ENCODE results near the gene OSTF1.

DNA sequence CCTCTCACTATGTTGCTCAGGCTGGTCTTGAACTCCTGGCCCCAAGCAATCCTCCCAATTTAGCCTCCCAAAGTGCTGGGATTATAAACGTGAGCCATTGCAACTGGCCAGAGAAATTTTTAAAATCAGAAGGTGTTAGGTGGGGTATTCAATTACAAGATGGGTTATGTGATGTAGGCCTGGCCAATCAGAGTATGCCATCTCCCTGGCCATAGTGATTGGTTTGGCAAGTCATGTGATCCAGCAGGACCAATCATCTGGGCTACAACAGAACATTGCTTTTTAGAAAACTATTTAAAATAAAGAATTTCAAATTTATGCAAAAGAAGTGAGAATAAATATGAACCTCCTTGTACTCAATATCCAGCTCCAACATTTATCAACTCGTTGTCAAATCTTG, 22.8 kb upstream of the OSTF1 start:
- TF ChIP-seq, protein P1, sequence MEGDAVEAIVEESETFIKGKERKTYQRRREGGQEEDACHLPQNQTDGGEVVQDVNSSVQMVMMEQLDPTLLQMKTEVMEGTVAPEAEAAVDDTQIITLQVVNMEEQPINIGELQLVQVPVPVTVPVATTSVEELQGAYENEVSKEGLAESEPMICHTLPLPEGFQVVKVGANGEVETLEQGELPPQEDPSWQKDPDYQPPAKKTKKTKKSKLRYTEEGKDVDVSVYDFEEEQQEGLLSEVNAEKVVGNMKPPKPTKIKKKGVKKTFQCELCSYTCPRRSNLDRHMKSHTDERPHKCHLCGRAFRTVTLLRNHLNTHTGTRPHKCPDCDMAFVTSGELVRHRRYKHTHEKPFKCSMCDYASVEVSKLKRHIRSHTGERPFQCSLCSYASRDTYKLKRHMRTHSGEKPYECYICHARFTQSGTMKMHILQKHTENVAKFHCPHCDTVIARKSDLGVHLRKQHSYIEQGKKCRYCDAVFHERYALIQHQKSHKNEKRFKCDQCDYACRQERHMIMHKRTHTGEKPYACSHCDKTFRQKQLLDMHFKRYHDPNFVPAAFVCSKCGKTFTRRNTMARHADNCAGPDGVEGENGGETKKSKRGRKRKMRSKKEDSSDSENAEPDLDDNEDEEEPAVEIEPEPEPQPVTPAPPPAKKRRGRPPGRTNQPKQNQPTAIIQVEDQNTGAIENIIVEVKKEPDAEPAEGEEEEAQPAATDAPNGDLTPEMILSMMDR (conservative IDR thresholded peaks at IDR 0.05 in 1 of 2, IDR thresholded peaks at IDR 0.05 in 1 of 2; ENCODE audit: extremely low read depth in 1 of 2, insufficient read depth in 1 of 2, low read depth in 1 of 2, low read length in 2 of 2), result no peak
- TF ChIP-seq EZH2 (IDR thresholded peaks at IDR 0.05; ENCODE audit: borderline replicate concordance, low read length), result no peak

Measured in mammary epithelial cell (primary cell).